Ectodermal cell (in vitro differentiated cells): Measurements from ENCODE around the gene ATP5F1D.

Experiments used
- H3K27ac ChIP-seq: 2 replicates; pipeline ENCODE4 v1.7.0; 2013; ENCODE audit warnings: mild to moderate bottlenecking, low read depth, low read length; ENCODE audit not compliant: insufficient read depth, poor library complexity, severe bottlenecking
- H3K27me3 ChIP-seq: 2 replicates; pipeline ENCODE4 v1.7.0; 2013; ENCODE audit warnings: mild to moderate bottlenecking, low read length; ENCODE audit not compliant: insufficient read depth, control insufficient read depth, poor library complexity, severe bottlenecking
- H3K36me3 ChIP-seq: one replicate; pipeline ENCODE4 v1.7.0; 2013; ENCODE audit warnings: low read length; ENCODE audit not compliant: control insufficient read depth, insufficient read depth
- H3K4me1 ChIP-seq: one replicate; pipeline ENCODE4 v1.7.0; 2013; ENCODE audit warnings: low read length; ENCODE audit not compliant: control insufficient read depth, insufficient read depth
- H3K4me3 ChIP-seq: 2 replicates; pipeline ENCODE4 v1.7.0; 2013; ENCODE audit warnings: low read depth, low read length, control low read depth; ENCODE audit not compliant: insufficient read depth
- H3K9me3 ChIP-seq: 2 replicates; pipeline ENCODE4 v1.7.0; 2013; ENCODE audit warnings: mild to moderate bottlenecking, low read length, moderate library complexity; ENCODE audit not compliant: control insufficient read depth
- whole genome bisulfite sequencing, 2 experiments: methylation state at CpG; one replicate each; pipeline ENCODE4 v1.1.7; 2013; ENCODE audit warnings: missing lambda C conversion rate in 2 of 2; 5-methylcytosine and 5-hydroxymethylcytosine counted together

ATP5F1D gene

GRCh38 chr19:1234051-1234954, 7.2 kb upstream of the ATP5F1D start:
- Histone ChIP-seq H3K4me3 (no peak overlapping the region), H3K27me3 (peaks cover 5% of the 10 kb centered on the region), H3K9me3 (no peaks in the 10 kb centered on the region), H3K36me3 (peaks cover 17% of the 10 kb centered on the region), H3K4me1 (peaks cover 12% of the 10 kb centered on the region), H3K27ac (no peak overlapping the region)
- 95 to 96% methylated on average over 45 of the region's 45 CpGs for WGBS, 2 experiments

GRCh38 chr19:1234955-1235380, 6.6 kb upstream of the ATP5F1D start:
- 93 to 94% methylated on average over 43 of the region's 43 CpGs for WGBS, 2 experiments
- H3K27ac ChIP-seq = no peak overlapping the region
- peaks cover 5% of the 10 kb centered on the region for H3K27me3 ChIP-seq
- H3K4me1 ChIP-seq = peaks cover 12% of the 10 kb centered on the region
- no peak overlapping the region for H3K4me3 ChIP-seq
- H3K36me3 ChIP-seq = peaks cover 17% of the 10 kb centered on the region
- H3K9me3 ChIP-seq = no peaks in the 10 kb centered on the region

GRCh38 chr19:1235625-1236538, 5.7 kb upstream of the ATP5F1D start:
- H3K4me1 ChIP-seq = peaks cover 7% of the 10 kb centered on the region

GRCh38 chr19:1236576-1236975, 5.0 kb upstream of the ATP5F1D start:
- H3K27me3 ChIP-seq = peaks cover 5% of the 10 kb centered on the region
- H3K4me1 ChIP-seq = peaks cover 3% of the 10 kb centered on the region
- 7 to 8% methylated on average over 42 of the region's 42 CpGs for WGBS, 2 experiments
- H3K9me3 ChIP-seq = no peaks in the 10 kb centered on the region
- peak overlapping the region; percentile 73 for H3K4me3 ChIP-seq
- H3K36me3 ChIP-seq = peaks cover 17% of the 10 kb centered on the region
- no peak overlapping the region for H3K27ac ChIP-seq

More at GRCh38 chr19:1235625-1236538, 5.7 kb upstream of the ATP5F1D start:
- peaks cover 17% of the 10 kb centered on the region for H3K36me3 ChIP-seq
- WGBS, 2 experiments = 83% methylated on average over 39 of the region's 39 CpGs
- no peak overlapping the region for H3K27ac ChIP-seq
- peak overlapping the region; percentile 73 for H3K4me3 ChIP-seq
- peaks cover 5% of the 10 kb centered on the region for H3K27me3 ChIP-seq
- H3K9me3 ChIP-seq = no peaks in the 10 kb centered on the region

GRCh38 chr19:1237027-1237659, 4.4 kb upstream of the ATP5F1D start:
- 1% methylated on average over 60 of the region's 60 CpGs for WGBS, 2 experiments
- Histone ChIP-seq H3K27me3 (peaks cover 5% of the 10 kb centered on the region), H3K36me3 (peaks cover 17% of the 10 kb centered on the region), H3K4me3 (peak overlapping the region; percentile 73), H3K4me1 (peaks cover 3% of the 10 kb centered on the region), H3K27ac (no peak overlapping the region), H3K9me3 (no peaks in the 10 kb centered on the region)

GRCh38 chr19:1237754-1238368, 3.7 kb upstream of the ATP5F1D start, which contains the start of gene CBARP:
TSS of gene CBARP (minus strand) at chr19:1238005. CDS start at chr19:1236100, 1,905 bp downstream.
- Histone ChIP-seq H3K27ac (no peak within 1 kb of the TSS), H3K9me3 (no peaks in the 10 kb centered on the region), H3K36me3 (peaks cover 17% of the 10 kb centered on the region), H3K4me1 (peaks cover 3% of the 10 kb centered on the region), H3K4me3 (peak within 1 kb of the TSS; percentile 73), H3K27me3 (peaks cover 5% of the 10 kb centered on the region)
- 1% methylated on average over 87 of the region's 87 CpGs for WGBS, 2 experiments

- no peak overlapping the region for H3K27ac ChIP-seq
- H3K4me3 ChIP-seq = peak overlapping the region; percentile 73
- WGBS, 2 experiments = 75% methylated on average over 34 of the region's 34 CpGs
- H3K4me1 ChIP-seq = peaks cover 3% of the 10 kb centered on the region
- no peaks in the 10 kb centered on the region for H3K9me3 ChIP-seq
- peaks cover 5% of the 10 kb centered on the region for H3K27me3 ChIP-seq
- H3K36me3 ChIP-seq = peaks cover 13% of the 10 kb centered on the region
Observed at GRCh38 chr19:1238369-1239303, 2.9 kb upstream of the ATP5F1D start.

- WGBS, 2 experiments = 90 to 93% methylated on average over 11 of the region's 11 CpGs
- Histone ChIP-seq H3K27ac (no peak overlapping the region), H3K4me3 (no peak overlapping the region), H3K4me1 (peaks cover 3% of the 10 kb centered on the region), H3K36me3 (peaks cover 5% of the 10 kb centered on the region), H3K9me3 (no peaks in the 10 kb centered on the region), H3K27me3 (peaks cover 5% of the 10 kb centered on the region)
Observed at GRCh38 chr19:1239420-1239795, 2.1 kb upstream of the ATP5F1D start.
